Pancreas (tissue), 10 donors: ENCODE data around the gene SEC22C. TPM values are rescaled to one million over a fixed set of nuclear protein-coding genes. Genes with fewer than 3 reads are reported as not detected.

Experiments used
- ATAC-seq, 4 donors: fragments of 200-7000 bp; cut with Tn5 transposase; one replicate each; pipeline versions ENCODE4 v1.8.0 to v1.9.1; 2020; ENCODE audit warnings: mild to moderate bottlenecking in 4 of 4, moderate library complexity in 4 of 4
- DNase-seq, 6 donors: peaks; one replicate each; pipeline ENCODE4 v3.0.0-alpha.2; 2020
- FAIRE-seq: peaks from 2 replicates; lab custom pipeline; 2012; peaks lifted over from hg19 to GRCh38; lab: Jason Lieb, UNC
- H3K27ac ChIP-seq, 4 donors: fragments of 200-600 bp; sonication (generic); 1 replicate in 3 of 4; 2 replicates in 1 of 4; pipeline versions ENCODE4 v1.5.0 to v1.8.0; 2020
- H3K27me3 ChIP-seq, 4 donors: fragments of 200-600 bp; one replicate each; pipeline ENCODE4 v1.8.0; 2021
- H3K36me3 ChIP-seq, 3 donors: fragments of 200-600 bp; sonication (generic) in 1 of 3; one replicate each; pipeline versions ENCODE4 v1.5.0 to v1.8.0; 2020 to 2021
- H3K4me1 ChIP-seq, 3 donors: fragments of 200-600 bp; one replicate each; pipeline ENCODE4 v1.8.0; 2021
- H3K4me3 ChIP-seq, 4 donors: fragments of 200-600 bp; sonication (generic) in 2 of 4; one replicate each; pipeline versions ENCODE4 v1.5.0 to v1.8.0; 2020 to 2021
- H3K9me3 ChIP-seq, 4 donors: fragments of 200-600 bp; one replicate each; pipeline ENCODE4 v1.8.0; 2021
- CTCF ChIP-seq, 4 donors: fragments of 200-600 bp; sonication (generic) in 3 of 4; IDR thresholded peaks; one replicate each; pipeline versions ENCODE4 v1.5.0 to v1.8.0; 2021; ENCODE audit warnings: antibody characterized with exemption in 4 of 4
- whole genome bisulfite sequencing, 2 donors: extraction: QIAGEN DNeasy Blood & Tissue Kit; methylation state at CpG; one replicate each; pipeline ENCODE4 v1.1.7; 2013; 5-methylcytosine and 5-hydroxymethylcytosine counted together
- intact Hi-C, 3 donors: fragments of 100-400 bp; cut with DNase I; formaldehyde crosslinking; loops; one replicate each; pipeline versions ENCODE4 v1.11.1 to v1.14.2; 2022
- polyA plus RNA-seq, 2 donors: library from polyadenylated mRNA; stranded (reverse); fragments of 200-250 nt; gene quantifications; one replicate each; pipeline ENCODE4 v1.2.3, GENCODE V29; 2013
- total RNA-seq, 6 donors: library from RNA; stranded (reverse); fragmentation: NEBNext Ultra II Directional in 4 of 6; extraction: Animal tissue kit (Norgen Biotek cat#: 25700) in 4 of 6; gene quantifications; one replicate each; pipeline versions ENCODE4 v1.2.1 to v1.2.4, GENCODE V29; 2021 to 2023
- donor health status: healthy with polysubstance abuse.
- donor health status: DM: no; HTN: no; CAD: no; lungs with moderate emphysema.
- donor health status: DM: no; HTN: no; CAD: no.
- donor health status: control.
- donor health status: control.
- donor health status: Bipolar disorder and iron deficiency.
- donor health status: DM: yes; HTN: yes; CAD: no.
- donor health status: DM: no; HTN: no; CAD: no.
- donor health status: DM: no; HTN: no; CAD: no.
- donor health status: DM: yes; HTN: yes; CAD: no.

The SEC22C gene
- total and polyA plus RNA-seq, 8 donors = 12.0 to 26.1 (median 21.7) TPM

- no peaks in the 10 kb centered on the region for H3K4me1 ChIP-seq
- no peak for TF ChIP-seq CTCF (IDR thresholded peaks at IDR 0.05)
- DNase-seq (no peak), FAIRE-seq (no peak), ATAC-seq (peak in 1 of 4 donors; percentile 4)
- H3K36me3 ChIP-seq = no peaks in the 10 kb centered on the region
- WGBS, 2 donors = 83 to 84% methylated on average over 5 of the region's 5 CpGs
- no peak overlapping the region for H3K27ac ChIP-seq
- intact Hi-C loops = no loop called here
- H3K9me3 ChIP-seq = no peaks in the 10 kb centered on the region
- H3K27me3 ChIP-seq = no peaks in the 10 kb centered on the region
- no peak overlapping the region for H3K4me3 ChIP-seq
Measured at GRCh38 chr3:42516443-42516842, 65.3 kb downstream of the SEC22C start.

GRCh38 chr3:42515976-42516375, 65.8 kb downstream of the SEC22C start:
- ATAC-seq (peak in 1 of 4 donors; percentile 13), FAIRE-seq (no peak), DNase-seq (peak in 1 of 6 donors; percentile 16)
- no peak overlapping the region for H3K4me3 ChIP-seq
- no peak for TF ChIP-seq CTCF (IDR thresholded peaks at IDR 0.05)
- H3K4me1 ChIP-seq = no peaks in the 10 kb centered on the region
- intact Hi-C loops = no loop called here
- 86 to 96% methylated on average over 2 of the region's 2 CpGs for WGBS, 2 donors
- H3K27ac ChIP-seq = no peak overlapping the region
- no peaks in the 10 kb centered on the region for H3K9me3 ChIP-seq
- no peaks in the 10 kb centered on the region for H3K27me3 ChIP-seq
- no peaks in the 10 kb centered on the region for H3K36me3 ChIP-seq

- H3K27me3 ChIP-seq = no peaks in the 10 kb centered on the region
- TF ChIP-seq CTCF (IDR thresholded peaks at IDR 0.05) = no peak
- ATAC-seq = peak; percentile 56 to 81 (median 66)
- intact Hi-C loops = no loop called here
- H3K9me3 ChIP-seq = no peaks in the 10 kb centered on the region
- H3K36me3 ChIP-seq = no peaks in the 10 kb centered on the region
- FAIRE-seq = no peak
- 88 to 89% methylated on average over 12 of the region's 12 CpGs for WGBS, 2 donors
- no peak overlapping the region for H3K4me3 ChIP-seq
- peak in 3 of 6 donors; percentile 52 to 76 (median 67) for DNase-seq
- H3K4me1 ChIP-seq = no peaks in the 10 kb centered on the region
- H3K27ac ChIP-seq = peak overlapping the region in 1 of 4 donors; percentile 39
Measured at GRCh38 chr3:42515391-42515916, 66.3 kb downstream of the SEC22C start.

- Histone ChIP-seq H3K27me3 (no peaks in the 10 kb centered on the region), H3K27ac (peak overlapping the region in 1 of 4 donors; percentile 39), H3K9me3 (no peaks in the 10 kb centered on the region), H3K4me1 (no peaks in the 10 kb centered on the region), H3K36me3 (no peaks in the 10 kb centered on the region), H3K4me3 (no peak overlapping the region)
- no peak for ATAC-seq
- FAIRE-seq = no peak
- peak in 1 of 6 donors; percentile 24 for DNase-seq
- intact Hi-C loops = no loop called here
- WGBS, 2 donors = 88 to 89% methylated on average over 4 of the region's 4 CpGs
- no peak for TF ChIP-seq CTCF (IDR thresholded peaks at IDR 0.05)
Measured at GRCh38 chr3:42514876-42515275, 66.9 kb downstream of the SEC22C start.

- no peaks in the 10 kb centered on the region for H3K27me3 ChIP-seq
- no peak overlapping the region for H3K4me3 ChIP-seq
- TF ChIP-seq CTCF (IDR thresholded peaks at IDR 0.05) = no peak
- WGBS, 2 donors = 86 to 93% methylated on average over 6 of the region's 6 CpGs
- no peaks in the 10 kb centered on the region for H3K36me3 ChIP-seq
- no peaks in the 10 kb centered on the region for H3K9me3 ChIP-seq
- ATAC-seq (no peak), FAIRE-seq (no peak), DNase-seq (peak in 1 of 6 donors; percentile 43)
- H3K27ac ChIP-seq = no peak overlapping the region
- H3K4me1 ChIP-seq = no peaks in the 10 kb centered on the region
- intact Hi-C loops = no loop called here
Measured at GRCh38 chr3:42513521-42513920, 68.2 kb downstream of the SEC22C start.
